Activated CD4-positive, CD25-positive, alpha-beta regulatory T cell treated with anti-CD3 and anti-CD28 coated beads, Interleukin-2, amount 50 U/mL, for 16 hours (primary cell): Measurements from ENCODE around the gene DEPDC7.
"Not testable (repeated sequence)": the region's sequence is repeated elsewhere in the genome, so short reads cannot be mapped to it uniquely, and the experiment has no call there.

ENCODE experiments used
- DNase-seq: peaks from one replicate; pipeline ENCODE4 v3.0.0-alpha.2; 2020; ENCODE audit warnings: low read depth, low spot score

DEPDC7 gene

GRCh38 chr11:33015621-33016551 is at the start of gene DEPDC7:
Gene DEPDC7, plus strand, starts transcription at chr11:33015878. Its CDS starts 78 bp downstream, at chr11:33015956.
- DNase-seq: peak; percentile 34

DNA sequence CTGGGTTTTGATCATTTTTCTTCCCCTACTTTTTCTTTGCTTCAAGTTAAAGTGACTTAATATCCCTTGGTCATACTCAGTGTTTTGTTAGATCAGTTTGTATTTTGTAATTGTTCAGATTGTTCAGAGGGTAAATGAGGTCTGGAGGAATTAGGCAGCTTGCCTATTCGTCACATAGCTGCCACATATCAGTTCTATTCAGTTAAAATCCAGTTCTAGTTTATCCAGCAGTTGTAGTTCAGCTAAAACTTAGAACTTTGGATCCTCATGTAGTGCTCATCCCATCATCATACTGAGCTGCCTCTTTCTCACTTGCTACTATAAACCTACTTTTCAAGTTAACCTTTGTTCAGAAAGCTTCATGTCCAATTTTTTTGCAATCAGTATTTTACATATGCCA is 47.1 kb upstream of the DEPDC7 start:
- DNase-seq: no peak

DNA sequence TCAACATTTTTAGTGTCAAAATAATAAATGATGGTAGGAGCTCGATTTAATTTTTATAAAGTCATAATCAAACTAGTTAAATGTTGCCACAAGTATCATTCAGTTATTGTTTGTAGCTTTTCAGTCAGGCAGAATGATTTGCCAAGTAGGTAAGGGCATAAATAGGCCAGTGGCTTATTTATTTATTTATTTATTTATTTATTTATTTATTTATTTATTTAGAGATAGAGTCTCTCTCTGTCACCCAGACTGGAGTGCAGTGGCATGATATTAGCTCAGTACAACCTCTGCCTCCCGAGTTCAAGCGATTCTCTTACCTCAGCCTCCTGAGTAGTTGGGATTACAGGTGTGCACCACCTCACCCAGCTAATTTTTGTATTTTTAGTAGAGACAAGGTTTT is 43.4 kb upstream of the DEPDC7 start:
- DNase-seq: not testable (repeated sequence)

DNA sequence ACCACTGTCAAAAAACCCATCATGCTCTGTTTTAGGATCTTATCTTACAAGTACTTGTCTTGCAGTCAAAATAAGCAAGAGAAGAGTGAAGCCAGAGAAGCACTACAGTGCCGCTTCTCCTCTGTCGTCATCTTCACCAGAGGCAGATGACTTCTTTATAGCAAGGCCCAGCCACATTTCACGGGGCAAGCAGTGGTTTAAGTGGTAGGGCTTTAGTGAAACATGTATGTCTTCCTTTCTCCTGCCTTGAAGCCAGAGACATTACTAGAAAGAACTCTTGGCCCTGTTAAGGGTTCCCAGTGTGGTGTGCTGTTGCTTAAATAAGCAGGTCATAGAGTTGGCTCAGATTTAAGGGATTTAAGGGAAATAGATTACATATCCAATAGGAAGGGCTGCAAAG is 42.9 kb upstream of the DEPDC7 start:
- DNase-seq: no peak

DNA sequence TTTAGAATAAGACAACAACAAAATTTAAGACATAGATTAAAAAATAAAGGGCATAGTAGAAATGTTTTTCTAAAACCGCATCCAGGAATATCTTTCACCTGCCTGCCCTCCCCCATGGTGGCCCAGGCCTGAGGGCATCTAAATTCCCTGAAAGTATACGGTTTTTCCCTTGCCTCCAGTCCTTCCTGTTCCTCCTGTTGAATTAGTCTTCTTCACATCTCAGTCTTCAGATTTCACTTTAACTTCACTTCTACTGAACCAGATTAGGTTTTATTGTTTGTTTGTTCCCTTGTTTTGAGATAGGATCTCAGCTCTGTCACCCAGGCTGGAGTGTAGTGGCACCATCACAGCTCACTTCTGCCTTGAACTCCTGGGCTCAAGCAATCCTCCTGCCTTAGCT is 33.1 kb upstream of the DEPDC7 start:
- no peak for DNase-seq

DNA sequence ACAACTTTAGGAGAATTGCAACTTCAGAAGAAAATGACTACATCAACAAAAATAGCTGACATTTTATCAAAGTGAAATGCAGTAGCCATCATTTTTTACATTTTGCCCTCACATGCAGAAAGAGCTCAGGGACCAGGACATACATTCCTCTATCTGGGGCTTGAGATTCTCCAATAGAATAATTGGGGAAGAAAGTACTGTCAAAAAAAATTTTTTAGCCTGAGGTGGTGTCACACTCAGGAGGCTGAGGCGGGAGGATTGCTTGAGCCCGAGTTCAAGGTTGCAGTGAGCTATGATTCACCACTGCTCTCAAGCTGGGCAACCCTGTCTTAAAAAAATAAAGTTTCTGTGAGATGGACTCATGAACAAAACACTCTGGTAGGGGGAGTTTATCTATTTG is 32.2 kb upstream of the DEPDC7 start:
- DNase-seq: no peak

- DNase-seq: no peak
Measured at GRCh38 chr11:32985600-32985999, 30.1 kb upstream of the DEPDC7 start.

DNA sequence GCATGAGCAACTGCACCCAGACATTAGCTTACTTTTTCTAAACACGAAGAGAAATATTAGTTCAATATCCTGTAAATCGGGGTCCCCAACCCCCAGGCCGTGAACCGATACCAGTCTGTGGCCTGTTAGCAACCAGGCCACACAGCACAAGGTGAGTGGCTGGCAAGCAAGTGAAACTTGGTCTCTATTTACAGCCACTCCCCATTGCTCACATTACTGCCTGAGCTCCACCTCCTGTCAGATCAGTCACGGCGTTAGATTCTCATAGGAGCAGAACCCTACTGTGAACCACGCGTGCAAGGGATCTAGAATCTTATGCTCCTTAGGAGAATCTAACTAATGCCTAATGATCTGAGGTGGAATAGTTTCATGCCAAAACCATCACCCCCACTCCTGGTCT is 27.8 kb upstream of the DEPDC7 start:
- DNase-seq: no peak

DNA sequence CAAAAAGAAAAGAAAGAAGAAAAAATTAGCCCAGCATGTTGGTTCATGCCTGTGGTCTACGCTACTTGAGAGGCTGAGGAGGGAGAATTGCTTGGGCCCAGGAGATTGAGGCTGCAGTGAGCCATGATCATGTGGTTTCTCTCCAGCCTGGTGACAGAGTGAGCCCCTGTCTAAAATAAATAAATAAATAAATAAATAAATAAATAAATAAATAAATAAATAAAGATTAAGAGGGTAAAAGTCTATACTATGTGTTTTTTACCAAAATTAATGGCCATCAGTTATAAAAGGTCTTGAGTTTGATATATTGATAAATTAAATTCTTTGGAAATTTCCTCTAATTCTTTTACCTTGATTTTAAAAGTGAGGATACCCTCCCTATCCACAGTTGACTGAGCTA is 25.2 kb upstream of the DEPDC7 start:
- DNase-seq: no peak

- DNase-seq: no peak
Measured at GRCh38 chr11:32991427-32991826, 24.3 kb upstream of the DEPDC7 start.

DNA sequence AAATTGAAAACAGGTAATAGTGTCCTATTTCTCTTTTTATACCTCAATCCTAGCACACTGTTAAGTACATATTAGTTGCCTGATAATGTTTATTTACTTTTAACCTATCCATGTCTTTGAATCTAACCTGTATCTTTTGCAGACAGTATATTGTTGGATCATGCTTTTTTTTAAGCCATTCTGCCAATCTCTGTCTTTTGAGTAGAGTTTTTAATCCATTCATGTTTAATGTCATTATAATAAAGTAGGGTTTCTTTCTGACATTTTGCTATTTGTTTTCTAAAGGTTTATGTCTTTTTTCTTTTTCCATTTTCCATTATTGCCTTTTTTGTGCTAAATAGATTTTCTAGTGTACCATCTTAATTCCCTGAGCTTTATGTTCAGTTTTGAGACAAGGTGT is 23.8 kb upstream of the DEPDC7 start:
- no peak for DNase-seq

- no peak for DNase-seq
Measured at GRCh38 chr11:33000181-33000580, 15.5 kb upstream of the DEPDC7 start.

DNA sequence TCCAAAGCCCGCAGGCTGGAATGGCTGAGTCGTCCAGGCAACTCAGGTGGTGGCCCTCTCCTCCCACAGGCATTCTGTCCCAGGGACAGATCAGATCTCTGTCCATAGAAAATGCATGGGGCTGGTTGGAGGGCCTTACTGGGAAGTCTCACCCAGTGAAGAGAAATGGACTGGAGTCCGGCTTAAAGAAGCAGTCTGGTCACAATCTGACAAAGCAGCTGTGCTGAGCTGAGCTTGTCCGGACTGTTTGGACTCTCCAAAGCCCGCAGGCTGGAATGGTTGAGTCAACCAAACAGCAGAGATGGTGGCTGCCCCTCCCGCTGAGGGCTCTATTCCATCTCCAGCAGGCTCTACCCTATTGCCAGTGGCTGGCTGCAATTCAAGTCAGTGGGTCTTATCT is 14.4 kb upstream of the DEPDC7 start:
- no peak for DNase-seq

DNA sequence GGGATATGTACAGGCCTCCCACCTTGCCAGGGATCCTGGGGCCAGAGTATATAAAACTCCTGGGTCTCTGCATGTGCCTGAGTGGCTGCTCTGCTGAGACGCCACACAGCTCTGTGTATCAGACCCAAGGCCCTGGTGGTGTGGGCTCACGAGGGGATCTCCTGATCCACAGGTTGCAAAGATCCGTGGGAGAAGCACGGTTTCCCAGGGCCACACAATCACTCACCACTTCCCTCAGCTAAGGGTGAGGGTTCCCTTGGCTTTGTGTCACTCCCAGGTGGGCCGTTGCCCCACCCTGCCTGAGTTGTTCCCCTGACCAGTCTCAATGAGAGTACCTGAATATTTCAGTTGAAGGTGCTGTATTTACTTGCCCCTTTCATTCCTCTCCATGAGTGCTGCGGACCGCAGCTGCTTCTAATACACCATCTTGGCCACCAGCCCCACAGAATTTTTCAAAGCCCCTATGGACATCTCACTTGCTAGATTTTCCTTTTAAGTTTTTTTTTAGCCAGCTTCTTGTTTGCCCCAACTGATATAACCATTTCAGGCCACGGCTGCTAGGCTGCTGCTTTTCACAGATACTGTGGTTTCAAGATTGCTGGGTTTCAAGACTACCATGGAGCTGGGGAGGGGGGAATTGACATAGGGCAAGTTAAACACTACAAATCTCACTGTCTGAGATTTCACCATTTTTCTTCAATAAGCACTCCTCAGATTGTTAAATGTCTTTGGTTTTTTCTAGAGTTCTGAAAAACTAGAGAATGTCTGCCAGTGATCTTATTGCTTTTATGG is 13.7 kb upstream of the DEPDC7 start:
- DNase-seq: no peak

DNA sequence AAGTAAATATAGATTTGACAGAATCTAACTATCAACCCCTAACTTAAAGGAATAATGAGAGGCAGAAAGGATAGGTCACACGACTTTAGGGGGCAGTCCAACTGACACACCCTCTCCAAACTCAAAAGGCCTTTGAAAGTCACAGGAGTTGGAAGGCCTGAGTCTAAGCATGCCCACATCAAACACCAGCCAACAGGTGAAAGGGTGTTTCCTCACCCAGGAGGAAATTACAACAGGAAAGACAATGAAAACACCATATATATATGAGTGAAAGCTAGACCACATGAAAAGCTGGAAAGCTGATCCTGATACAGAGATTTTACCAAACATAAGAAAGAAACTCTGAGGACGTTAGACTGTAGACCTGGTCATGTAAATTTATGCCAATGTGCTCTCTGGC is 10.5 kb upstream of the DEPDC7 start:
- DNase-seq: no peak

DNA sequence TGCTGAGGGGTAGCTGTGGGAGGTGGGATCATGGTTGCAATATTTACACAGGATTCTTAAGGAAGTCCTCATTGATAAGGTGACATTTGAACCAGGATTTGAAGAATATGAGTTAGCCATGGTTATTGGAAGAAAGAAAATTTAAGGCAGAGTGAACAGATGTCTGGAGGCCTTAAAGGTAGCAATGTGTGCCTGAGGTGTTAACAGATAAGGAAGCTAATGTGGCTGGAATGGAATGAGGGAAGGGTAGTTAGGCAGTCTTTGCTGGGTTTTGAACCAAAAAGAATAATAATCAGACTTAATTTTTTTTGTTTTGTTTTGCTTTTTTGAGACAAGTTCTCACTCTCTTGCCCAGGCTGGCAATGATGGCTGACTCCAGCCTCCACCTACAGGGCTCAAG is 9.7 kb upstream of the DEPDC7 start:
- no peak for DNase-seq

- DNase-seq: no peak
Measured at GRCh38 chr11:33013755-33014154, 1.9 kb upstream of the DEPDC7 start.

DNA sequence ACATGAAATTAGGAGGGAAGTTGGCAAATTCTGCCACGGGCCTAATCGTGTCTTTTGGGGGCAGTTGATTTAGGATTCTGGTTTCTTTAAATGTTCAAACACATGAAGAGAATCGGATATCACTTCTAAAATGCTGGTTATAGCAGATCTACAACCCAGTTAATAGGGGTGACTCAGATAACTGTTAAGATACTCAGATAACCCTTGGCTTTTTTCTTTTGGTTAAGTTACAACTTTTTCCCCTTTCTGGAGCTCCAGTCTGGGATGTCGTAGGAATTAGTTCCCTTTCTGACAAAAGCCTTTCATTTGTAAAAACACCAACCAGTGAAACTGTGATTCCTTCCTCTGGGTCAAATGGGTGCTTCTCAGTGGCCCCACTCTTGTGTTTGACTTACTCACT is 976 bp downstream of the DEPDC7 start:
- no peak for DNase-seq

DNA sequence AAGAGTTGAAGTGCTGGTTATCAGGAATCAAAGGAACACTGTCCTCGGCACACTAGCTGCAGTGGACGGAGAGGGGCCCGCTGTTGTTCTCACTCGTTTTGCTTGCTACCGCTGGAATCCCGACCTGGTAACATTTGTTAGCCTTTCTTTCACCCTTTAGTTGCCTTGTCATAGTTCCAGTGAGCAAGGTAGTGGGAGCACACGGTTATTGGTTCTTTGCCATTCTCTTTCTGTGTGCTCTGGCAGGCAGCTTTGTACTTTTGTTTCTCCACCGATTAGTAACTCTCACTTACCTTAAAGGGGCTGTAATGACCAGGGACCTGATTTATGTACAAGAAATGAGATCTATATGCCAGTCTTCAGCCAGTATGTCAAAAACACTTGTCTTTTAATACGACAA is 1.8 kb downstream of the DEPDC7 start:
- no peak for DNase-seq

DNA sequence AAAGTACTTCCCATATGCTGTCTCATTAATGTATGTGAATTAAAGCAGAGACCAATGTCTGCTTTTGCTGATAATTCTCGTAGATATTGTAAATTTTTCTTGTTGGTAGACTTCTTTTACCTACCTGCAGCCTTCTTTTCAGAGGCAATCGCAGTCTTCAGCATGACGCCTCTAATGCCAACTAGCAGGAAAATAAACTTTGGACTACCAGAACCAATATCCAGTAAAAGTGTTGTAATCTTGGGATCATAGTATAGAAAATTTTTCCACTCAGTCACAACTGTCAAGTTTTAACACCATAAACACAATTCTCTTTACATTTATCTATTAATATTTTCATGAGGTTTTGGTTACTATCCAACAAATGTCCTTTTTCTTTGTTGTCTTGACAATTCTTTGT is 2.3 kb downstream of the DEPDC7 start:
- no peak for DNase-seq

- DNase-seq: no peak
Measured at GRCh38 chr11:33018840-33019239, 3.2 kb downstream of the DEPDC7 start.

DNA sequence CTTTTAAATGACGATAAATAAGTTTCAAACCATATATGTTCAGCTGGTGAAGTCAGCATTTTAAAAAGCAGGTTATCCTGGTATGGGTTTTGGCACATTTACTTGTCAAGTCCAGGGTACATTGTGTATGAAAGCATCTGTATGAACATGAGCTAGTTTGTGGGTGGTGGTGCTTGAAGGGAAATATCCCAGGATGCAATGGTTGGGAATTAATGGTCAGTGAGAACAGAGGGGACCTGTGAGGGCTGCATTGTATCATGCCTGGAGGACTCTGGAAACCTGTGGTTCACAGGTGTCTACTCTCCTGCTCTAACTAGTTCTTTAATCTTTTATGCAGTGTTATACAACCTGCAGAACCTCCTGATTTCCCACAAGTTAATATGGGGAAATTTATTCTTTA is 5.8 kb downstream of the DEPDC7 start:
- DNase-seq: no peak

- no peak for DNase-seq
Measured at GRCh38 chr11:33021937-33022336, 6.3 kb downstream of the DEPDC7 start.
